SK-N-SH treated with all-trans-retinoic acid at 6 μM for 48 hours (cell line): ENCODE measurements around the gene HCN4.

Experiments used
- ARNTL ChIP-seq: fragments of 450-650 bp; formaldehyde crosslinking; IDR thresholded peaks from 2 replicates; pipeline ENCODE4 v1.5.0; 2020; ENCODE audit warnings: low read depth, mild to moderate bottlenecking, moderate library complexity, borderline replicate concordance
- CREB5 ChIP-seq: fragments of 250-450 bp; sonication (Bioruptor Pico); IDR thresholded peaks from 2 replicates; pipeline ENCODE4 v1.5.1; 2020; ENCODE audit warnings: low read depth, mild to moderate bottlenecking, moderate library complexity
- CSRNP3 ChIP-seq: fragments of 250-450 bp; sonication (Bioruptor Pico); IDR thresholded peaks from 2 replicates; pipeline ENCODE4 v1.5.1; 2021; ENCODE audit warnings: mild to moderate bottlenecking, moderate library complexity
- ESRRG ChIP-seq: fragments of 250-450 bp; sonication (Bioruptor Pico); IDR thresholded peaks from 2 replicates; pipeline ENCODE4 v1.6.1; 2021; ENCODE audit warnings: mild to moderate bottlenecking
- GLIS3 ChIP-seq: fragments of 250-450 bp; sonication (Bioruptor Pico); IDR thresholded peaks from 2 replicates; pipeline ENCODE4 v1.5.0; 2020; ENCODE audit warnings: mild to moderate bottlenecking, moderate library complexity
- ISL1 ChIP-seq: fragments of 250-450 bp; sonication (Bioruptor Pico); IDR thresholded peaks from 2 replicates; pipeline ENCODE4 v2.1.2; 2022; ENCODE audit warnings: mild to moderate bottlenecking, moderate library complexity
- PATZ1 ChIP-seq: fragments of 250-450 bp; sonication (Bioruptor Pico); IDR thresholded peaks from 2 replicates; pipeline ENCODE4 v1.8.0; 2020; ENCODE audit warnings: mild to moderate bottlenecking, moderate library complexity, borderline replicate concordance
- POU6F1 ChIP-seq: fragments of 250-450 bp; sonication (Bioruptor Pico); IDR thresholded peaks from 2 replicates; pipeline ENCODE4 v1.8.0; 2021; ENCODE audit warnings: low read depth, mild to moderate bottlenecking, moderate library complexity, borderline replicate concordance
- TOX ChIP-seq: fragments of 250-450 bp; sonication (Bioruptor Pico); IDR thresholded peaks from 2 replicates; pipeline ENCODE4 v1.8.0; 2021; ENCODE audit warnings: mild to moderate bottlenecking, moderate library complexity, borderline replicate concordance
- ZC3H10 ChIP-seq: fragments of 250-450 bp; sonication (Bioruptor Pico); IDR thresholded peaks from 2 replicates; pipeline ENCODE4 v1.5.1; 2021; ENCODE audit warnings: mild to moderate bottlenecking, moderate library complexity
- ZFP30 ChIP-seq: fragments of 450-650 bp; formaldehyde crosslinking; IDR thresholded peaks from 2 replicates; pipeline ENCODE4 v1.5.0; 2022; ENCODE audit warnings: mild to moderate bottlenecking, moderate library complexity

- TF ChIP-seq TOX (CRISPR knock-in tag) (no peak), PATZ1 (CRISPR knock-in tag) (no peak), ZC3H10 (CRISPR knock-in tag) (no peak), ZFP30 (no peak), GLIS3 (CRISPR knock-in tag) (no peak), POU6F1 (CRISPR knock-in tag) (no peak), CSRNP3 (no peak), ESRRG (no peak), ISL1 (no peak), CREB5 (CRISPR knock-in tag) (no peak), ARNTL (CRISPR knock-in tag) (no peak)
These were observed 30.7 kb downstream of the HCN4 start for GRCh38 chr15:73338058-73338457.
